H9 (cell line): ENCODE measurements around the gene SLC25A42. TPM values are rescaled to one million over a fixed set of nuclear protein-coding genes. Genes with fewer than 3 reads are reported as not detected.

Experiments
- DNase-seq: peaks from one replicate; pipeline ENCODE4 v3.0.0-alpha.2; 2017
- H2AFZ ChIP-seq: one replicate; pipeline ENCODE4 v1.6.1; 2013; ENCODE audit warnings: mild to moderate bottlenecking, low read length, control low read depth, moderate library complexity
- H2AK5ac ChIP-seq: 2 replicates; pipeline ENCODE4 v1.6.1; 2013; ENCODE audit warnings: low read length, control low read depth, mixed read lengths; ENCODE audit not compliant: insufficient read length
- H2BK120ac ChIP-seq: one replicate; pipeline ENCODE4 v1.6.1; 2013; ENCODE audit warnings: low read depth, mild to moderate bottlenecking, low read length, control low read depth, inconsistent platforms; ENCODE audit not compliant: poor library complexity, severe bottlenecking
- H2BK12ac ChIP-seq: 2 replicates; pipeline ENCODE4 v1.6.1; 2013; ENCODE audit warnings: low read length, control low read depth, mixed read lengths, low read depth; ENCODE audit not compliant: insufficient read length
- H2BK15ac ChIP-seq: 2 replicates; pipeline ENCODE4 v1.6.1; 2013; ENCODE audit warnings: low read depth, low read length, control low read depth
- H2BK20ac ChIP-seq: one replicate; pipeline ENCODE4 v1.6.1; 2013; ENCODE audit warnings: low read depth, mild to moderate bottlenecking, low read length, control low read depth, inconsistent platforms; ENCODE audit not compliant: poor library complexity, severe bottlenecking
- H2BK5ac ChIP-seq: 2 replicates; pipeline ENCODE4 v1.6.1; 2013; ENCODE audit warnings: low read length, control low read depth, mixed read lengths; ENCODE audit not compliant: insufficient read length
- H3K14ac ChIP-seq: 2 replicates; pipeline ENCODE4 v1.6.1; 2013; ENCODE audit warnings: low read length, control low read depth; ENCODE audit not compliant: insufficient read depth
- H3K18ac ChIP-seq: 2 replicates; pipeline ENCODE4 v1.6.1; 2013; ENCODE audit warnings: low read depth, mild to moderate bottlenecking, mixed read lengths, low read length, control low read depth; ENCODE audit not compliant: insufficient read length
- H3K23ac ChIP-seq: 2 replicates; pipeline ENCODE4 v1.6.1; 2013; ENCODE audit warnings: low read length, control low read depth, mixed read lengths, low read depth; ENCODE audit not compliant: insufficient read length
- H3K23me2 ChIP-seq: 2 replicates; pipeline ENCODE4 v1.6.1; 2013; ENCODE audit warnings: low read depth, mild to moderate bottlenecking, mixed read lengths, low read length, control low read depth; ENCODE audit not compliant: insufficient read length, poor library complexity, severe bottlenecking
- H3K27ac ChIP-seq: 2 replicates; pipeline ENCODE4 v1.5.1; 2013; ENCODE audit warnings: low read length, control low read depth, mixed read lengths, low read depth; ENCODE audit not compliant: insufficient read length
- H3K27me3 ChIP-seq: 2 replicates; pipeline ENCODE4 v1.6.1; 2013; ENCODE audit warnings: low read length, control low read depth, inconsistent platforms; ENCODE audit not compliant: insufficient read depth
- H3K4ac ChIP-seq: 2 replicates; pipeline ENCODE4 v1.6.1; 2013; ENCODE audit warnings: low read depth, mild to moderate bottlenecking, control low read depth, inconsistent platforms, low read length, moderate library complexity
- H3K4me1 ChIP-seq: 2 replicates; pipeline ENCODE4 v1.6.1; 2013; ENCODE audit warnings: low read length, control low read depth, inconsistent platforms; ENCODE audit not compliant: insufficient read depth
- H3K4me2 ChIP-seq: 2 replicates; pipeline ENCODE4 v1.6.1; 2013; ENCODE audit warnings: low read length, control low read depth, mixed read lengths; ENCODE audit not compliant: insufficient read length, insufficient read depth
- H3K56ac ChIP-seq: 2 replicates; pipeline ENCODE4 v1.6.1; 2013; ENCODE audit warnings: low read depth, mild to moderate bottlenecking, mixed read lengths, low read length, control low read depth; ENCODE audit not compliant: insufficient read length
- H3K79me1 ChIP-seq: 2 replicates; pipeline ENCODE4 v1.6.1; 2013; ENCODE audit warnings: low read depth, mild to moderate bottlenecking, moderate library complexity, low read length, control low read depth, inconsistent platforms; ENCODE audit not compliant: insufficient read depth, poor library complexity, severe bottlenecking
- H3K79me2 ChIP-seq: 2 replicates; pipeline ENCODE4 v1.6.1; 2013; ENCODE audit warnings: low read length, control low read depth, inconsistent platforms; ENCODE audit not compliant: insufficient read depth
- H3K9ac ChIP-seq: 2 replicates; pipeline ENCODE4 v1.6.1; 2013; ENCODE audit warnings: low read length, control low read depth, mixed read lengths; ENCODE audit not compliant: insufficient read length; ENCODE audit errors: extremely low read depth
- H3K9me3 ChIP-seq: one replicate; pipeline ENCODE4 v1.6.1; 2013; ENCODE audit warnings: low read depth, low read length, inconsistent platforms; ENCODE audit not compliant: control insufficient read depth
- H3T11ph ChIP-seq: one replicate; pipeline ENCODE4 v1.6.1; 2013; ENCODE audit warnings: mild to moderate bottlenecking, low read length, control low read depth, inconsistent platforms
- H4K20me1 ChIP-seq: one replicate; pipeline ENCODE4 v1.6.1; 2013; ENCODE audit not compliant: control insufficient read depth, insufficient read length, insufficient read depth
- H4K5ac ChIP-seq: 2 replicates; pipeline ENCODE4 v1.6.1; 2013; ENCODE audit warnings: low read depth, mild to moderate bottlenecking, mixed read lengths, low read length, control low read depth; ENCODE audit not compliant: insufficient read length
- H4K8ac ChIP-seq: replicated peaks from 2 replicates; pipeline ENCODE4 v1.6.1; 2013; ENCODE audit warnings: low read length, control low read depth, mixed read lengths, low read depth; ENCODE audit not compliant: insufficient read length
- H4K91ac ChIP-seq: 2 replicates; pipeline ENCODE4 v1.6.1; 2013; ENCODE audit warnings: low read depth, mild to moderate bottlenecking, moderate library complexity, mixed read lengths, low read length, control low read depth; ENCODE audit not compliant: insufficient read length
- H3K27ac Mint-ChIP-seq, 3 experiments: 2 replicates in 2 of 3; 3 replicates in 1 of 3; pipeline ENCODE4 v1.8.0; 2020 to 2021; ENCODE audit warnings: mixed read lengths in 3 of 3, mild to moderate bottlenecking in 1 of 3, moderate library complexity in 1 of 3
- H3K27me3 Mint-ChIP-seq: 2 replicates; pipeline ENCODE4 v1.8.0; 2021; ENCODE audit warnings: low read depth, mild to moderate bottlenecking, moderate library complexity, mixed read lengths
- H3K36me3 Mint-ChIP-seq, 3 experiments: 2 replicates in 2 of 3; 3 replicates in 1 of 3; pipeline ENCODE4 v1.8.0; 2020 to 2021; ENCODE audit warnings: low read depth in 3 of 3, mixed read lengths in 3 of 3; ENCODE audit not compliant: insufficient read depth in 1 of 3
- H3K4me1 Mint-ChIP-seq, 2 experiments: 2 replicates each; pipeline ENCODE4 v1.8.0; 2020; ENCODE audit warnings: mixed read lengths in 2 of 2
- H3K4me3 Mint-ChIP-seq, 2 experiments: 2 replicates in 1 of 2; 3 replicates in 1 of 2; pipeline ENCODE4 v1.8.0; 2020 to 2021; ENCODE audit warnings: mild to moderate bottlenecking in 2 of 2, mixed read lengths in 2 of 2, moderate library complexity in 1 of 2
- H3K9me3 Mint-ChIP-seq, 2 experiments: 2 replicates in 1 of 2; 3 replicates in 1 of 2; pipeline ENCODE4 v1.8.0; 2020; ENCODE audit warnings: mild to moderate bottlenecking in 2 of 2, mixed read lengths in 2 of 2, moderate library complexity in 1 of 2
- WGBS: extraction: QIAGEN DNeasy Blood & Tissue Kit; methylation state at CpG from one replicate; pipeline ENCODE4 v1.1.7; 2013; ENCODE audit warnings: missing lambda C conversion rate, low lambda C conversion rate, mixed read lengths; ENCODE audit not compliant: insufficient read length; ENCODE audit errors: extremely low coverage; 5-methylcytosine and 5-hydroxymethylcytosine counted together
- total RNA-seq: library from RNA; stranded (reverse); gene quantifications from 2 replicates; pipeline ENCODE4 v1.2.1, GENCODE V29; 2021
- TF ChIP-seq, protein P1 (sequence below): fragments of 200-600 bp; sonication (generic); conservative IDR thresholded peaks from 3 replicates; pipeline ENCODE4 v1.8.0; 2021; ENCODE audit warnings: antibody characterized with exemption, mild to moderate bottlenecking

SLC25A42 gene
- total RNA-seq, 1 experiment from 2014 or later, result 3.6 TPM

DNA sequence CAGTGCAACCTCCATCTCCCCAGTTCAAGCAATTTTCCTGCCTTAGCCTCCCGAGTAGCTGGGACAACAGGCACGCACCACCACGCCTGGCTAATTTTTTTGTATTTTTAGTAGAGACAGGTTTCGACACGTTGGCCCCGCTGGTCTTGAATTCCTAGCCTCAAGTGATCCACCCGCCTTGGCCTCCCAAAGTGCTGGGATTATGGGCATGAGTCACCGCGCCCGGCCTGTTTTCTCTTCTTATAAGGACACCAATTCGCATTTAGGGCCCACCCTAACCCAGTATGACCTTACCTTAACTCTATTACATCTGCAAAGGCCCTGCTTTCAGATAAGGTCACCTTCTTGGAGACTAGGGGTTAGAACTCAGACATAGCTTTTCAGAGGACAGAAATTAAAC, 39.4 kb downstream of the SLC25A42 start:
- Histone ChIP-seq H2BK20ac (no peak overlapping the region), H3K56ac (no peak overlapping the region), H3K14ac (no peak overlapping the region), H3K4me2 (no peak overlapping the region), H3K18ac (no peak overlapping the region), H4K20me1 (no peaks in the 10 kb centered on the region), H3K27me3 (no peaks in the 10 kb centered on the region), H3K23ac (no peak overlapping the region), H3K4me1 (peaks cover 2% of the 10 kb centered on the region; the same call in 1 of the 2 replicates), H3K4ac (no peak overlapping the region), H3K79me1 (no peaks in the 10 kb centered on the region), H2BK120ac (no peak overlapping the region), H2BK5ac (no peak overlapping the region), H3K23me2 (peaks cover 12% of the 10 kb centered on the region), H3K9me3 (no peaks in the 10 kb centered on the region), H4K8ac (no peak overlapping the region), H2BK12ac (no peak overlapping the region), H3K79me2 (no peaks in the 10 kb centered on the region), H2BK15ac (no peak overlapping the region), H4K91ac (no peak overlapping the region), H4K5ac (no peak overlapping the region), H3T11ph (no peak overlapping the region), H3K27ac (no peak overlapping the region), H3K9ac (no peak overlapping the region), H2AFZ (no peak overlapping the region), H2AK5ac (no peak overlapping the region)
- H3K4me3 Mint-ChIP-seq, result no peak overlapping the region; a peak in 1 of 5 replicates
- TF ChIP-seq, protein P1, sequence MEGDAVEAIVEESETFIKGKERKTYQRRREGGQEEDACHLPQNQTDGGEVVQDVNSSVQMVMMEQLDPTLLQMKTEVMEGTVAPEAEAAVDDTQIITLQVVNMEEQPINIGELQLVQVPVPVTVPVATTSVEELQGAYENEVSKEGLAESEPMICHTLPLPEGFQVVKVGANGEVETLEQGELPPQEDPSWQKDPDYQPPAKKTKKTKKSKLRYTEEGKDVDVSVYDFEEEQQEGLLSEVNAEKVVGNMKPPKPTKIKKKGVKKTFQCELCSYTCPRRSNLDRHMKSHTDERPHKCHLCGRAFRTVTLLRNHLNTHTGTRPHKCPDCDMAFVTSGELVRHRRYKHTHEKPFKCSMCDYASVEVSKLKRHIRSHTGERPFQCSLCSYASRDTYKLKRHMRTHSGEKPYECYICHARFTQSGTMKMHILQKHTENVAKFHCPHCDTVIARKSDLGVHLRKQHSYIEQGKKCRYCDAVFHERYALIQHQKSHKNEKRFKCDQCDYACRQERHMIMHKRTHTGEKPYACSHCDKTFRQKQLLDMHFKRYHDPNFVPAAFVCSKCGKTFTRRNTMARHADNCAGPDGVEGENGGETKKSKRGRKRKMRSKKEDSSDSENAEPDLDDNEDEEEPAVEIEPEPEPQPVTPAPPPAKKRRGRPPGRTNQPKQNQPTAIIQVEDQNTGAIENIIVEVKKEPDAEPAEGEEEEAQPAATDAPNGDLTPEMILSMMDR, result no peak
- peaks cover 0 to 5% (median 5%) of the 10 kb centered on the region in 3 experiments; a peak in 3 of 7 replicates for H3K36me3 Mint-ChIP-seq
- DNase-seq, result no peak
- H3K27ac Mint-ChIP-seq, result no peak overlapping the region
- no CpG with 5 or more reads among the region's 11 CpGs for WGBS
- H3K4me1 Mint-ChIP-seq, result peaks cover 22 to 24% of the 10 kb centered on the region in 2 experiments
- peaks cover 14% of the 10 kb centered on the region for H3K27me3 Mint-ChIP-seq
- no peaks in the 10 kb centered on the region; a peak in 1 of 5 replicates for H3K9me3 Mint-ChIP-seq
